Measurements from ENCODE around the gene ZFP3. TPM values are rescaled to one million over a fixed set of nuclear protein-coding genes. Genes with fewer than 3 reads are reported as not detected.
"Not testable (repeated sequence)": the region's sequence is repeated elsewhere in the genome, so short reads cannot be mapped to it uniquely, and the experiment has no call there.

ZFP3 gene
- total RNA-seq, 1 donor from 2014 or later: 0.77 TPM

DNA sequence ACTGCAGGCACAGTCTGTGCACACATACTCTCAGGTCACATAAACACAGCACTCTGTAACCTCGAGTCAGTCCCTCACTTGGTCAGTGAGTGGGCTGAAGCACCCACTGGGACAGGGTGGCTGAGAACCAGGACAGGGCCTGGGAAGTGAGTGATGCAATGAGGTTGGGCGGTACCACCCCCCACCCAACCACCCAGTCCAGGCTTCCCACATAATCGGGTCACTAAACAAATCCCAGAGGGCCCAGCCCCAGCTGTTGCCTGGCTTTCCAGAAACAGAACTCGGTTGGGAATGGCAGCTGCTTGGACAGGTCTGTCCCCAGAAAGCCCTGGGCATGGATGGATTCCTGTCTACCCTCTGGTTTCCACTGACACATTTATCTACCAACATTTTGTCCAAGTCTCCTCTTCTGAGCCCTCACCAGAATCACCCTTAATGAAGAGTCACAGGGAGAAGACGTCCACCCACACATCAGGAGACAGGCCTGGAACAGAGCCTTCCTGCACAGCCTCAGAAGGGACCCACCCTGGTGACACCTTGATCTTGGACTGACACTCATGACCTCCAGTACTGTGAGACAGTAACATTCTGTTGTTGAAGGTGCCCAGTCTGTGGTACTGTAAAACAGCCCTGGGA is 46.0 kb downstream of the ZFP3 start:
- DNase-seq (ENCODE audit: low read depth in 2 of 2): not testable (repeated sequence)

- not testable (repeated sequence) for DNase-seq (ENCODE audit: low read depth in 2 of 2)
Observed at GRCh38 chr17:5124896-5125295, 46.6 kb downstream of the ZFP3 start.

GRCh38 chr17:5126719-5127488 is 48.6 kb downstream of the ZFP3 start:
- DNase-seq (ENCODE audit: low read depth in 2 of 2): no peak

GRCh38 chr17:5127910-5128309 is 49.6 kb downstream of the ZFP3 start:
- no peak for DNase-seq (ENCODE audit: low read depth in 2 of 2)

- not testable (repeated sequence) for DNase-seq (ENCODE audit: low read depth in 2 of 2)
Observed at GRCh38 chr17:5128387-5128786, 50.1 kb downstream of the ZFP3 start.

- no peak for DNase-seq (ENCODE audit: low read depth in 2 of 2)
Observed at GRCh38 chr17:5128905-5129535, 50.8 kb downstream of the ZFP3 start.

DNA sequence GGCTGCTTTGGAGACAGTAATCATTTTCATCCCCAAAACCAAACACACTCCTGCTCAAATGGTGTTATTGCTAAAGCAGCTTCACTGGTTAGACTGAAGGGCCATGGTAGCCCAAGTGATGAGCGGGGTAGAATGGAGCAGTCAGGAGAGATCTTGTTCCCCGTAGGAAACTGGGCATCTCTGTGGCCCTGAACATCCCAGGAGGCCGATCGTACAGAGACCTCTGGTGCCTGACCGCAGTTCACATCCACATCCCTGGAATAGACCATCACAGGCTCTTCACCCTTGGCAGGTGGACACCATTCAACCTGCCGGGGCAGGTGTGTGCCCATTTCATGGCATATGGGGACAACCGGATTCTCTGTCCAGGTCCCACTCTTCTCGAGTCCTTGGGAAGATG is 51.5 kb downstream of the ZFP3 start:
- not testable (repeated sequence) for DNase-seq (ENCODE audit: low read depth in 2 of 2)

GRCh38 chr17:5130261-5130660 is 52.0 kb downstream of the ZFP3 start:
- not testable (repeated sequence) for DNase-seq (ENCODE audit: low read depth in 2 of 2)

DNA sequence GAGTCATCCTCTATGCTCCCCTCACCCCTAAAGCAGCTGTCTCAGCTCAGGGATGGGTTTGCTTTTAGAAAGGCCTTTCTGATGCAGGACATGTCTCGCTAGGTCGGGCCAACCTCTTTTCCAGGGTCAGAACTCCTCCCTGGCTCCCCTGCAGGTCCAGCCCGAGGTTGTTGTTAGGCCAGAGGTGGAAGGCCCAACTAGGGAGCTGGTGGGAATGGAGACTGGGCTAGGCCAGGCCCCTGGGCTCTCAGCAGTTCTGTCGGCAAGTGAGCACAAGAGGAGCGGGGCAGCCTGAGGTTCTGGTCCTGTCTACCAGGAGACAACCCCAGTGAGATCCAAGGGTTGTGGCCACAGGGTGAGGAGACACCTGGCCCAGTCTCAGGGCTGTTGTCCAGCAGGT is 52.4 kb downstream of the ZFP3 start:
- not testable (repeated sequence) for DNase-seq (ENCODE audit: low read depth in 2 of 2)

DNA sequence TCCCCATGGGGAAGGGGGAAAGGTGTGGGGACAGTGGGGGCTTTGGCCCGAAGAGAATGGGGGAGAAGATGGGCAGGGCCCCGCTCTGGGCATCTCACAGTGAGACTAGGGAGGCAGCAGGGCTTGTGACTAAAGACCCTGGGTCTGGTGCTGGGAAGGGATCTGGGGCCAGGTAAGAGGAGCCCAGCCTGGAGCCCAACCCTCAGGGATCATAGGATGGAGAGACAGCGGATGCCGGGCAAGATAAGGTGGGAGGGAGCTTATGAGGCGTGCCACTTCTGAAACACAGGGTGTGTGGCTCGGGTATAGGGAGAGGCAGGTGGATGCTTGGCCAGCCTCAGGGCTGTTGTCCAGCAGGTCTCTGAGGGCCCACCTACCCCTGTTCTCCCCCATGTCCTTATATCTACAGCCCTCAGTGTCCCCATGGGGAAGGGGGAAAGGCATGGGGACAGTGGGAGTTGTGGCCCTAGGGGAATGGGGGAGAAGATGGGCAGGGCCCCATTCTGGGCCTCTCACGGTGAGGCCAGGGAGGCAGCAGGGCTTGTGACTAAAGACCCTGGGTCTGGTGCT is 53.0 kb downstream of the ZFP3 start:
- no peak for DNase-seq (ENCODE audit: low read depth in 2 of 2)

- not testable (repeated sequence) for DNase-seq (ENCODE audit: low read depth in 2 of 2)
Observed at GRCh38 chr17:5131799-5132502, 53.7 kb downstream of the ZFP3 start.

GRCh38 chr17:5132503-5133225 is 54.4 kb downstream of the ZFP3 start:
- not testable (repeated sequence) for DNase-seq (ENCODE audit: low read depth in 2 of 2)

GRCh38 chr17:5133311-5133710 is 55.0 kb downstream of the ZFP3 start:
- DNase-seq (ENCODE audit: low read depth in 2 of 2): no peak

DNA sequence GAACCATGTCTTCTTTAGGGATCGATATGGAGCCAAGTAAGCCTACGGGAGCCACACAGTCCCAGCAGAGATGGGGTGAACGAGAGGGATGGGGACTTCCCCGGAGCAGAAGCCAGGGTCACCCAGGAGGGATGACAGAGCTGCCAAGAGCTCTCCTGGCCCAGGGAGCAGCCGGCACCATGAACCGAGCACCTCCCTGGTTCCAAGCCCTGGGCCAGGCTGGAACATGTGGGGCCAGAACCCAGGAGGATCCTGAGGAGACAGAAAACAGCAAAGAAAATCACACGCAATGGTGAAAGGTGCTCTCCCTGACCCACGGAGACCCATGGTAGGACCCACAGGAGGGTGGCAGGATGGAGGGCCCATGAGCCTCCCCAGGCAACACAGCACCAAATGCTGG is 55.7 kb downstream of the ZFP3 start:
- not testable (repeated sequence) for DNase-seq (ENCODE audit: low read depth in 2 of 2)

GRCh38 chr17:5134571-5134970 is 56.3 kb downstream of the ZFP3 start:
- not testable (repeated sequence) for DNase-seq (ENCODE audit: low read depth in 2 of 2)

GRCh38 chr17:5135131-5135712 is 57.0 kb downstream of the ZFP3 start:
- DNase-seq (ENCODE audit: low read depth in 2 of 2): not testable (repeated sequence)

GRCh38 chr17:5135726-5136579 is 57.7 kb downstream of the ZFP3 start:
- no peak for DNase-seq (ENCODE audit: low read depth in 2 of 2)

GRCh38 chr17:5136580-5137412 is 58.5 kb downstream of the ZFP3 start:
- DNase-seq (ENCODE audit: low read depth in 2 of 2): not testable (repeated sequence)

Measured in dermis microvascular lymphatic vessel endothelial cell (primary cell).